ENCODE data around the gene NCOR1. TPM values are rescaled to one million over a fixed set of nuclear protein-coding genes. Genes with fewer than 3 reads are reported as not detected.

Gene NCOR1
- polyA plus RNA-seq, 1 of the 3 experiments (the other 2 are of a cell fraction), result 42.1 TPM

- H3K4me3 ChIP-seq (ENCODE audit: low read depth in 2 of 2, low read length in 1 of 2), result no peak overlapping the region
- H3K79me2 ChIP-seq (ENCODE audit: insufficient read depth), result no peaks in the 10 kb centered on the region; the same call in 1 of the 2 replicates
- no CpG with 5 or more reads among the region's 6 CpGs for WGBS (ENCODE audit: low lambda C conversion rate)
- no peaks in the 10 kb centered on the region for H3K9me3 ChIP-seq
- H2AFZ ChIP-seq (ENCODE audit: low read depth), result no peak overlapping the region
- ChIA-PET POLR2A (no interaction called here), CTCF (no interaction called here)
- H3K27me3 ChIP-seq (ENCODE audit: insufficient read depth), result no peaks in the 10 kb centered on the region
- no peak for DNase-seq
- no peak overlapping the region for H3K9ac ChIP-seq
- no peaks in the 10 kb centered on the region for H3K36me3 ChIP-seq (replicated peaks in 1 of 2; ENCODE audit: control insufficient read depth in 1 of 2, insufficient read depth in 2 of 2, low read length in 1 of 2)
- no peaks in the 10 kb centered on the region for H3F3A ChIP-seq (replicated peaks; ENCODE audit: insufficient read depth)
- H3K27ac ChIP-seq (ENCODE audit: low read depth in 2 of 2, low read length in 1 of 2), result no peak overlapping the region
- TF ChIP-seq, protein P1, sequence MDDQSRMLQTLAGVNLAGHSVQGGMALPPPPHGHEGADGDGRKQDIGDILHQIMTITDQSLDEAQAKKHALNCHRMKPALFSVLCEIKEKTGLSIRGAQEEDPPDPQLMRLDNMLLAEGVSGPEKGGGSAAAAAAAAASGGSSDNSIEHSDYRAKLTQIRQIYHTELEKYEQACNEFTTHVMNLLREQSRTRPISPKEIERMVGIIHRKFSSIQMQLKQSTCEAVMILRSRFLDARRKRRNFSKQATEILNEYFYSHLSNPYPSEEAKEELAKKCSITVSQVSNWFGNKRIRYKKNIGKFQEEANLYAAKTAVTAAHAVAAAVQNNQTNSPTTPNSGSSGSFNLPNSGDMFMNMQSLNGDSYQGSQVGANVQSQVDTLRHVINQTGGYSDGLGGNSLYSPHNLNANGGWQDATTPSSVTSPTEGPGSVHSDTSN (IDR thresholded peaks at IDR 0.05), result no peak
- TF ChIP-seq USF1 (IDR thresholded peaks at IDR 0.05; ENCODE audit: borderline replicate concordance, low read depth), result no peak
- TF ChIP-seq NFIC (IDR thresholded peaks at IDR 0.05; ENCODE audit: borderline replicate concordance), result no peak
- no peak for TF ChIP-seq YY1 (IDR thresholded peaks at IDR 0.05; ENCODE audit: low read depth)
- TF ChIP-seq EZH2phosphoT487 (IDR thresholded peaks at IDR 0.05; ENCODE audit: borderline replicate concordance, low read depth), result no peak
- TF ChIP-seq NRF1 (IDR thresholded peaks at IDR 0.05; ENCODE audit: low read depth, low read length), result no peak
- TF ChIP-seq GATA2 (CRISPR knock-in tag; IDR thresholded peaks at IDR 0.05), result no peak
- no peak for TF ChIP-seq SMC3 (IDR thresholded peaks at IDR 0.05; ENCODE audit: low read depth, low read length)
- TF ChIP-seq ELF1 (IDR thresholded peaks at IDR 0.05), result no peak
- no peak for TF ChIP-seq FOXM1 (IDR thresholded peaks at IDR 0.05; ENCODE audit: low read depth)
- TF ChIP-seq JUND (IDR thresholded peaks at IDR 0.05), result no peak
- TF ChIP-seq, protein P2, sequence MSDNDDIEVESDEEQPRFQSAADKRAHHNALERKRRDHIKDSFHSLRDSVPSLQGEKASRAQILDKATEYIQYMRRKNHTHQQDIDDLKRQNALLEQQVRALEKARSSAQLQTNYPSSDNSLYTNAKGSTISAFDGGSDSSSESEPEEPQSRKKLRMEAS (IDR thresholded peaks at IDR 0.05; ENCODE audit: low read depth), result no peak
- no peak for TF ChIP-seq SIN3A (IDR thresholded peaks at IDR 0.05; ENCODE audit: borderline replicate concordance, low read depth, low read length)
- no peak for TF ChIP-seq FOSL2 (IDR thresholded peaks at IDR 0.05; ENCODE audit: borderline replicate concordance, low read depth)
- TF ChIP-seq, protein P3, sequence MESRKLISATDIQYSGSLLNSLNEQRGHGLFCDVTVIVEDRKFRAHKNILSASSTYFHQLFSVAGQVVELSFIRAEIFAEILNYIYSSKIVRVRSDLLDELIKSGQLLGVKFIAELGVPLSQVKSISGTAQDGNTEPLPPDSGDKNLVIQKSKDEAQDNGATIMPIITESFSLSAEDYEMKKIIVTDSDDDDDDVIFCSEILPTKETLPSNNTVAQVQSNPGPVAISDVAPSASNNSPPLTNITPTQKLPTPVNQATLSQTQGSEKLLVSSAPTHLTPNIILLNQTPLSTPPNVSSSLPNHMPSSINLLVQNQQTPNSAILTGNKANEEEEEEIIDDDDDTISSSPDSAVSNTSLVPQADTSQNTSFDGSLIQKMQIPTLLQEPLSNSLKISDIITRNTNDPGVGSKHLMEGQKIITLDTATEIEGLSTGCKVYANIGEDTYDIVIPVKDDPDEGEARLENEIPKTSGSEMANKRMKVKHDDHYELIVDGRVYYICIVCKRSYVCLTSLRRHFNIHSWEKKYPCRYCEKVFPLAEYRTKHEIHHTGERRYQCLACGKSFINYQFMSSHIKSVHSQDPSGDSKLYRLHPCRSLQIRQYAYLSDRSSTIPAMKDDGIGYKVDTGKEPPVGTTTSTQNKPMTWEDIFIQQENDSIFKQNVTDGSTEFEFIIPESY (IDR thresholded peaks at IDR 0.05; ENCODE audit: borderline replicate concordance, low read depth), result no peak
- H3K4me1 ChIP-seq (ENCODE audit: control insufficient read depth in 1 of 2, insufficient read depth in 2 of 2, low read depth in 1 of 2, low read length in 1 of 2), result no peaks in the 10 kb centered on the region
- no peak overlapping the region for H3K4me2 ChIP-seq
- H3K9me2 ChIP-seq, result no peaks in the 10 kb centered on the region
- no peaks in the 10 kb centered on the region for H4K20me1 ChIP-seq (ENCODE audit: insufficient read depth)
These were observed 44.6 kb upstream of the NCOR1 start for GRCh38 chr17:16259926-16260325.

DNA sequence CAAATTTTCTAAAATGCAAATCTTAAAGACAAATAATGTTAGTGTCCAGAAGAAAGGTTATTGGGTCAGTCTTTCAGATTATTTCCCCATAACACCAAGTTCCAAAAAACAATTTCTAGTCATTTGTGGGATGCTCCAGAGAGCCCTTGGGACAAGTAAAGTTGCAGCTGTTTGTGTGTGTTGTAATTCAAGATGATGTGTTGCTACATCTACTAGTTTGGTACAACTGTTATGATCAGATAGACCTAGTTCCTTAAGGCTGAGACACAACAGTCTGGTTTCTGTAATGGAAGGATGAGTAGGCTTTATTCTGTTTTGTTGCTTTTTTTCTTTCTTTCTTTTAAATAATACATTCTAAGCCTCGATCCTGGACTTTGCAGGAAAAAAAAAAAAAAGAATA, 43.6 kb upstream of the NCOR1 start:
- Histone ChIP-seq H3K79me2 (ENCODE audit: insufficient read depth) (no peaks in the 10 kb centered on the region; the same call in 1 of the 2 replicates), H3K27me3 (ENCODE audit: insufficient read depth) (no peaks in the 10 kb centered on the region), H3K9ac (no peak overlapping the region), H3K9me2 (no peaks in the 10 kb centered on the region), H4K20me1 (ENCODE audit: insufficient read depth) (no peaks in the 10 kb centered on the region), H3F3A (replicated peaks; ENCODE audit: insufficient read depth) (no peaks in the 10 kb centered on the region), H3K4me1 (ENCODE audit: control insufficient read depth in 1 of 2, insufficient read depth in 2 of 2, low read depth in 1 of 2, low read length in 1 of 2) (no peaks in the 10 kb centered on the region), H3K4me3 (ENCODE audit: low read depth in 2 of 2, low read length in 1 of 2) (no peak overlapping the region), H3K4me2 (no peak overlapping the region), H3K9me3 (no peaks in the 10 kb centered on the region), H3K27ac (ENCODE audit: low read depth in 2 of 2, low read length in 1 of 2) (no peak overlapping the region), H2AFZ (ENCODE audit: low read depth) (no peak overlapping the region), H3K36me3 (replicated peaks in 1 of 2; ENCODE audit: control insufficient read depth in 1 of 2, insufficient read depth in 2 of 2, low read length in 1 of 2) (no peaks in the 10 kb centered on the region)
- ChIA-PET POLR2A (no interaction called here), CTCF (no interaction called here)
- no peak for DNase-seq
- 79% methylated on average over 1 of the region's 1 CpG for WGBS (ENCODE audit: low lambda C conversion rate)
- TF ChIP-seq RXRA (IDR thresholded peaks at IDR 0.05; ENCODE audit: borderline replicate concordance, low read depth) (no peak), FOXM1 (IDR thresholded peaks at IDR 0.05; ENCODE audit: low read depth) (no peak), GABPA (IDR thresholded peaks at IDR 0.05; ENCODE audit: low read depth) (no peak), CHD2 (IDR thresholded peaks at IDR 0.05; ENCODE audit: low read length, partially characterized antibody) (no peak), POLR2AphosphoS5 (IDR thresholded peaks at IDR 0.05; ENCODE audit: low read depth, low read length) (no peak), TCF12 (IDR thresholded peaks at IDR 0.05) (no peak), USF2 (IDR thresholded peaks at IDR 0.05; ENCODE audit: borderline replicate concordance, low read depth, low read length) (no peak), USF1 (IDR thresholded peaks at IDR 0.05; ENCODE audit: borderline replicate concordance, low read depth) (no peak), TEAD4 (IDR thresholded peaks at IDR 0.05; ENCODE audit: borderline replicate concordance, insufficient read depth) (no peak), GATA2 (CRISPR knock-in tag; IDR thresholded peaks at IDR 0.05) (no peak)
- TF ChIP-seq, protein P4, sequence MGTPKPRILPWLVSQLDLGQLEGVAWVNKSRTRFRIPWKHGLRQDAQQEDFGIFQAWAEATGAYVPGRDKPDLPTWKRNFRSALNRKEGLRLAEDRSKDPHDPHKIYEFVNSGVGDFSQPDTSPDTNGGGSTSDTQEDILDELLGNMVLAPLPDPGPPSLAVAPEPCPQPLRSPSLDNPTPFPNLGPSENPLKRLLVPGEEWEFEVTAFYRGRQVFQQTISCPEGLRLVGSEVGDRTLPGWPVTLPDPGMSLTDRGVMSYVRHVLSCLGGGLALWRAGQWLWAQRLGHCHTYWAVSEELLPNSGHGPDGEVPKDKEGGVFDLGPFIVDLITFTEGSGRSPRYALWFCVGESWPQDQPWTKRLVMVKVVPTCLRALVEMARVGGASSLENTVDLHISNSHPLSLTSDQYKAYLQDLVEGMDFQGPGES (IDR thresholded peaks at IDR 0.05; ENCODE audit: low read depth, low read length), result no peak
